Astrocyte of the hippocampus (primary cell): ENCODE measurements around the gene HECTD1.
"Not testable (repeated sequence)": the region's sequence is repeated elsewhere in the genome, so short reads cannot be mapped to it uniquely, and the experiment has no call there.

Experiments used
- DNase-seq: peaks from one replicate; pipeline ENCODE4 v3.0.0; 2011; ENCODE audit warnings: low read depth, low spot score

The HECTD1 gene

DNA sequence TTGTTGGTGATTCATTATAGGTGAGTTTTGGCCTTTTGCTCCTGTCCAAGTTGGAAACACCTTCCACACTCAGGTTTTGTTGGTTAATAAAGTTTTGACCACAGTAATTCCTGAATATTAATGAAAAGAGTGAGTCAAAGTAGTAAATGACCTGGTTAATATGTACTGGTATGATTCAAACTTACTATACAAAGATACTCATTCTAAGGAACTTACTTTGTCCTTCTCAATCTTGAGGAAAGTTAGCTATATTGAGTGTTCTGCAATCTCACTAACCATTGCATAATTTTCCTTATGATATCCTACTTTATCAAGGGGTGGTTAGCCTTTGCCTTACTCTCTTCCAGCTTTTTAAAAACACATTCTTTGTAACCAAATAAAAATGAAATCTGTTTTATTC, 20.9 kb upstream of the HECTD1 start:
- no peak for DNase-seq

DNA sequence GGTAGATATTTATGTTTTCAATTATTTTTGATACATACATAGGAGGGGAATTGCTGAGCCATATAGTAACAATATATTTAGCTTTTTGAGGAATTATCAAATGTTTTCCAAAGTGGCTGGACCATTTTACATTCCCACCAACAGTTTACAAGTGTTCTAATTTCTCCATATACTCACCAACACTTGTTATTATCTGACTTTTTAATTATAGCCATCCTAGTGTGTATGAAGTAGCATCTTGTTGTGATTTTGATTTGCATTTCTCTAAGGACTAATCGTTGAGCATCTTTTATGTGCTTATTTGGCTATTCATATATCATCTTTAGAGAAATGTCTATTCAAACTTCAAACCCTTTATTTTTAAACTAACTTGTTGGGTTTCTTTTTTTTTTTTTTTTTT, 17.2 kb upstream of the HECTD1 start:
- DNase-seq, result no peak

DNA sequence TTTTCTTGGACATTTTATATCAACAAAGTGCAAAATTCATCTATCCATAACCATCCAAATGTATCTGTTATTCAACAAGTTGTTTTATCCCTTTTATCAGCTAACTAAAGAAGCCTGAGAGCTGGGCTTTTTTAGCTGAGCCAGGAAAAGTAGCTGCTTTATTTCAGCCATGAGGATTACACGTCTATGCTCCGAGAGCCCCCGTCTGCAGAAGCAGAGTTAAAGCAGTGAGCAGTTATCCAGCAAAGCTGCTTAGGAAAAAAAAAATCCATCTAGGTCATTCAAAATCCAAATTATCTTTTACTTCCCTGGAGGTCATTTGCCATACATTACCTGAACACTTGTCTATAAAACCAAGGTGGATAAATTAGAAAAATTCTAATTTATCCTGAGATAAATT, 15.7 kb upstream of the HECTD1 start:
- no peak for DNase-seq

DNA sequence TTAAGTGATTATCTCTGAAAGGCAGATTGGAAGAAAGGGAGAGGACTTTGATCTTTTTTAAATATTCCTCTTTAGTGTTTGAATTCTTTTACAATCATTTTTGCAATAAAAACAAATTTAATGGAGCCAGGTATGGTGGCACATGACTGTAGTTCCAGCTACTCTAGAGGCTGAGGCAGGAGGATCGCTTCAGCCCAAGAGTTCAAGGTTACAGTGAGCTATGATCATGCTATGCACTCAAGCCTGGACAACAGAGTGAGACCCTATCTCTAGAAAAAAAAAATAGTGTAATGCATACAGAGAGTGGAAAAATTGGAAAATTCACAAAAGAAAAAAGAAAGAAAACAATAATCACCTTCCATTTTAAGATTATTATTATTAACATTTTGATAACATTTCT, 15.2 kb upstream of the HECTD1 start:
- DNase-seq, result no peak

DNA sequence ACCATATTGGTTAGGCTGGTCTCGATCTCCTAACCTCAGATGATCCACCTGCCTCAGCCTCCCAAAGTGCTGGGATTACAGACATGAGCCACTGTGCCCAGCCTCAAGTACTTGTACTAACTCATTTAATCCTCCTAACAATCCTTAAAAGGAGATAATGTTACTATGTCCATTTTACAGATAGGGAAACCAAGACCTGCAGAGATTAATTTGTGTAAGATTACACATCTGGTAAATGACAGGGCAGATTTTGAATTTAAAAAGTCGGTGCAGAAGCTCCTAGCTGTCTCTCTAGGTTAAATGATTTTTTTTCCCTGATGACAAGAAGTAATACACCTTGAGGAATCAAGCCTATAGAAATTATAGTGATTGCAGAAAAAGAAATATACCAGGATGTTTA, 13.7 kb upstream of the HECTD1 start:
- no peak for DNase-seq

DNA sequence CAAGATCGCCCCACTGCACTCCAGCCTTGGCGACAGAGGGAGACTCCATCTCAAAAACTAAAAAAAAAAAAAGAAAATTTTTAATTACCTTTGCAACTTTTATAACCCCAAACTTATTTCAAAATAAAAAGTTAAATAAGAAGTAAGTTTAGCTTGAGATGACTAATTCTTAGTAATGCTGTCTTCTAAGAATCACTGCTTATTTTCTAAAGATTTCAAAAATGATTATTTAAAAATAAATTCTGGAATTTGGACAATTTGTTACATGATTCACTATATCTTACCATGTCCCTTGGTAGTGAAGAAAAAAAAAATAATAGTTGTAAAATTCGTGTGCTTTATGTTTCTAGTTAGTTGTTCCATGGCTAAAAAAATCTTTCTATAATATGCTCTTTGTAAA, 11.6 kb upstream of the HECTD1 start:
- DNase-seq, result no peak

DNA sequence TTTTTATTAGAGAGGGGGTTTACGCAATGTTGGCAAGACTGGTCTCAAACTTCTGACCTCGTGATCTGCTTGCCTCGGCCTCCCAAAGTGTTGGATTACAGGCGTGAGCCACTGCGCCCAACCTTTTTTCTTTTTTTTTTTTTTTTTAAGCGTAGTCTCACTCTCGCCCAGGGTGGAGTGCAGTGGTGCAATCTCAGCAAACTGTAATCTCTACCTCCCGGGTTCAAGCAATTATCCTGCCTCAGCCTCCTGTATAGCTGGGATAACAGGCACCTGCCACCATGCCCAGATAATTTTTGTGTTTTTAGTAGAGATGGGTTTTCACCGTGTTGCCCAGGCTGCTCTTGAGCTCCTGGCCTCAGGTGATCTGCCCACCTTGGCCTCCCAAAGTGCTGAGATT, 8.8 kb upstream of the HECTD1 start:
- DNase-seq, result no peak

DNA sequence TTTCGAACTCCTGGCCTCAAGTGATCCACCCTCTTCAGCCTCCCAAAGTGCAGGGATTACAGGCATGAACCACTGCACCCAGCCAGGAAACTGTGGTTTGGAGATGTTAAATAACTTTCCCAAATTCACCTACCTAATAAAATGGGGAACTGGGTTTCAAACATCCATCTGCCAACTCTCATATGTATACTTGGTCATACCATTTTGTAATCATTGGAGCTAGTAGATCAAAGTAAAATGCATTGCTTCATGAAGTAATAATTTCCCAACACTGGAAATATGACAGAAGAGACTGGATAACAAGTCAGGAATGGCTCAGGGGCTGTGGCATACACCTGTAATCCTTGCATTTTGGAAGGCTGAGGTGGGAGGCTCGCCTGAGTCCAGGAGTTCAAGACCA, 5.3 kb upstream of the HECTD1 start:
- DNase-seq, result no peak

DNA sequence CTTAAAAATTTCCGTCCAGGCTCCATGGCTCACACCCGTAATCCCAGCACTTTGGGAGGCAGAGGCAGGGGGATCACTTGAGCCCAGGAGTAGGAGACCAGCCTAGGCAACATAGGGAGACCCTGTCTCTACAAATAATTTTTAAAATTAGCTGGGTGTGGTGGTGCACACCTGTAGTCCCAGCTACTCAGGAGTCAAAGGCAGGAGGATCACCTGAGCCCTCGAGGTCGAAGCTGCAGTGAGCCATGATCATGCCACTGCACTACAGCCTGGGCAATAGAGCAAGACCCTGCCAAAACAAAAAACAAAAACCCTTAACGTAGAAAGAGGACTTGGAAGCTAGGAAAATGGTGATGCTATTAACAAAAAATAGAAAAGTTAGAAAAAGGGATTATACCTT, 2.0 kb upstream of the HECTD1 start:
- no peak for DNase-seq

DNA sequence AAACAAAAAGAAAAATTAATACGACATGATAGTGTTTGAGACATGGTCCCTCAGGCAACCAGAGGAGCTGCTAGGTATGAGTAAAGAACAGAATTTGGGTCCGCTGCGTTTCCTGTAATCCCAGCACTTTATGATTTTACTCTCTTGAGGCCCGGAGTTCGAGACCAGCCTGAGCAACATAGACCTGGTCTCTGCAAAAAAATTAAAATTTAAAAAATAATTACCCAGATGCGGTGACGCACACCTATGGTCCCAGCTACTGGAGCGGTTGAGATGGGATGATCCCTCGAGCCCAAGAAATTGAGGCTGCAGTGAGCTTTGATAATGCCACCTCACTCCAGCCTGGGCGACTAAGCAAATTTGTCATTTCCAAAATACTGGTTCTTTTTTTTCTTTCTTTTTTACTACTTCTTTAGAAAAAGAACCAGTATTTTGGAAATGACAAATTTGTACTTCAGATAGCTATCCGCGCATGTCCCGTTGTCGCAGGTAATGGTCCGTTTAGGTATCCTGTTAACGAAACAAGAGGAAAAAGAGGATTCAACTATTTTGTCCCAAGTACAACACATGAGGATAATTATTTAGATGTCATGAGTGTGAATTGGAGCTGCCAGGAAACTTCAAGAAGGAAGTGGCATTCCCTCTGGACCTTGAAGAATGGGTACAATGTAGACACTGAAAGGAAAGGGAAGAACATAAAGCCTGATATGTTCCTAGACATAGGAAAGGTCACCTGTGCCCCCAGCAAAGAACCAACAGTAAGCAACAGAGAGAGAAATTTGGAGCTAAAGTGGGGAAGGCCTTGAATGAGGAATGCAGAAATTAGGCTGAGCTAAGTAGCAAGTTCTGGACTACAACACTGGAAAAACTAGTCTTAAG, 1.2 kb upstream of the HECTD1 start:
- no peak for DNase-seq

DNA sequence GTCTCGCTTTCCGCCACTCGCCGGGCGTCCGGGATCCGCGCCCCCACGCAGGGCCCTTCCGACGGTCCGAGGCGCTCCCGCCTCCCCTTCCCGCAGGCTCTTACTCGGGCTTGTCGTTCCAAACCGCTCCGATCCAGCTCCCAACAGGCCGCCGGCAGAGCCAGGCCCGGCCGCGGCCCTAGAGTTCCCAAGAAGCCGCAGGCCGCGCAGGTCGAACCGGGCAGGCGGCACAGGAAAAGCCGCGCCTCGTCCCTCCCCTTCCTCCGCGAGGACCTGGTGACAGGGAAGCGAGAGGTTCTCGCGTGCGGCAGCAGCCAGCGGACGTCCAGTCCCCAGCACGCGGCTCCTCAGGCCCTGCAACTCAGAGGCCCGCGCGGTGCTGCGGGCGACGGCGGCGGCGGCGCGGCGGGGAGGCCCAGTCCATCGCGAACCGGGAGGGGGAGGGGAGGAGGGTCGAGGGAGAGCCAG, 272 bp downstream of the HECTD1 start:
- no peak for DNase-seq

DNA sequence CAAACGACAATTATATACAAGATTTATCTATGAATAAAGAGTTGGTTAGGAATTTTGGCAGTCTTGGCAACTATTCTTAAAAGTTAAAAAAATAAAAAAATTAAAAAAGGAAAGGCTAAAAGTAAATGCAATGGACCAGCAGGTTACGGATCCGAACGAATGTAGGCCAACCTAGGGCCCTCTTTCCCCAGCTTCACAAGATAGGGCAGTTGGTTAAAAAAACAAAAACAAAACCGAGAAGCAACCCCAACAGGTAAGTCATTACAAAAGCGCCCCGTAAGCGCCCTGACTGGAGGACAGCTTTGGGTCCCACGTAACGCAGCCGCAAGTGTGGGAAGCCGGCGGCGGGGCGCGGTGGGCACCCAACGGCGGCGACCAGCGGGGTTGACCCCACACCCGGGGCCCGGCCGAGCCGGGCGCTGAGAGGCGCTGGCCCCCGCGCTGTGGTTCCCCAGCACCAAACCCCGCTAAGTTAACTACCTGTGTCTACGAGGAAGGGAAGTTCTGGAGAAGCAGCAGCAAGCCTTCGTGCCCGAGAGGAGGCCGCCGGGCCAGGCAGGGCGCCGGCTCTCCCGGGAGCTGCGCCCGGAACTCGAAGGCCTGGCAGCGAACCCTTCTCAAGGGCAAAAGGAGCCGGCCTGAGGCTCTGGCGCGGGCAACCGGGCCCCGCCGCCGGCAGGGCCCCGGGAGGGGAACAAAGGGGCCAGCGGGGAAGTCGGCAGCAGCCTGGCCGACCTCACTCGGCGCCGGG, 882 bp downstream of the HECTD1 start:
- peak; percentile 67 for DNase-seq

DNA sequence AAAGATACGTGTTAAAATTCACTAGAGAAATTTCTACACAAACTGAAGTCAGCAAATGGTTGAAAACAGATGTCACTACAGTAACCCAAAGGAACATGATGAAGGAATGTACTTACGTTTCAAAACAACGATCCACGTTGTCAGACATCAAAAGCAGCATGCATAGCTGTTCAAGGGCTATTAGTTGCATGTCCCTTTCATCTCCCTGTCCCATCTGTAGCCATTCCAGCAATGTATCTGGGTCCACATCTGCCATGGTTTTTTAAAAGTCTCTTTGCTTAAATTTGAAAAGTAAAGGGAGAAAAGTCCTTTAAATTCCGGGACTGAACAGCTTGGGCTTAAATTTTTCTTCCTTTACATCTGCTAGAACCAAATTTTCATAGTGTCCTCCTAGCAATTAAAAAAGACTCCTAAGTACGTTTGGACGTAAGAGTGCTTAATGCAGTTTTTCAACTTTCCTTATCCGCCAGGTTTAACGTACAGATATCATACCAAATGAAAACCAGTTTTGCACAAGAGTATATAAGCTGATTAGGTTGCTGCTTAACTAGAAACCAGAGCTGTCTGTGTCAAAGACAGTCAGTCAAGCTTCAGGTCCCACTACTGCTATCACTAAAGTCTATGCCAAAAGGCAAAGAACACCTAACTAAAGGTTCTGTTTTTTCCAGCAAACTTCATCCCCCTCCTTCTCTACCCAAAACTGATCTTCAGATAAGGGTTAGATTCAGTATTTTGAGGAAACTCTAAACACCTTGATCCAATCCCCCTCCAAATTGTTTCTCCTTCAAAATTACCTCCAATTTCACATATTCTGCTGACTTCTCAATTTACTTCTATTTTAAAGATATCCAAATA, 1.7 kb downstream of the HECTD1 start:
- DNase-seq, result peak; percentile 50

DNA sequence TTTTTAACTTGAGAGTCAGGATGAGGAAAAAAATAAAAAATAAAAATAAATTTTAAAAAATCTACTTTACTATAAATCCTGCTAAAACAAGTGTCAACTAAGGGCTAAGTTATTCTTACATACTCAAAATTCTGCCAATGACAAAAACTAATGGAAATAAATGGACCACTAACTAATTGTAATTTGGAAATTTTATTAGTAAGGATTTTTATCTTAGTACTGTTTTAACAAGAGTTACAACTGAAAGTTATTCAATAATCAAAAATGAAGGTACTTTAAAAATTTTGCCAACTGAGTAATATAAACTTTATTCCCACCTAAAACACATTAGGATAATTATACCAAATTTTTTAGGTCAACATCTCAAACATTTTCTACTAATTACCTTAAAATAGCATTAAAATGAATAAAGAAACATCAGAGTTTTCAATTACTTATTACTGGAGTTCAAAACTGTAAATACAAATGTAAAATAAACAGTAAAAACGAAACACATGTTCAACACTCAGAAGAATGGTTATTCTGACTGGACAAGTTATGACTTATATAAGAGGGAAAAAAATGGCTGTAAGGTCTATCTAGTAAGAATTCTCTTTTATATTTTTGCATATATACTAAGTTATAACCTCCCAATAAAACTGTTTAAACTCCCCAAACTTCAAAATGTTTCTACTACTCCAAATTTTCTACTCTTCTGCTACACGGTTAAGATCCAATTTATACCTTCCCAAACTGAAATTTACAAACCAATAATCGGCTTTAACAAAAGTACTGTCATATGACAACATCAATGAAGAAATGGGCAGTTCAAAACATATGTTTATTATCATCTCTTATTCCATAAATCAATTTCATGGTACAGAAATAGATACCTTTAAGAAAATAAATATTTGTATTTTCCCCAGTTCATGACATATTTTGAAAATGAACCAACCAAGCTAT, 2.7 kb downstream of the HECTD1 start:
- no peak for DNase-seq

DNA sequence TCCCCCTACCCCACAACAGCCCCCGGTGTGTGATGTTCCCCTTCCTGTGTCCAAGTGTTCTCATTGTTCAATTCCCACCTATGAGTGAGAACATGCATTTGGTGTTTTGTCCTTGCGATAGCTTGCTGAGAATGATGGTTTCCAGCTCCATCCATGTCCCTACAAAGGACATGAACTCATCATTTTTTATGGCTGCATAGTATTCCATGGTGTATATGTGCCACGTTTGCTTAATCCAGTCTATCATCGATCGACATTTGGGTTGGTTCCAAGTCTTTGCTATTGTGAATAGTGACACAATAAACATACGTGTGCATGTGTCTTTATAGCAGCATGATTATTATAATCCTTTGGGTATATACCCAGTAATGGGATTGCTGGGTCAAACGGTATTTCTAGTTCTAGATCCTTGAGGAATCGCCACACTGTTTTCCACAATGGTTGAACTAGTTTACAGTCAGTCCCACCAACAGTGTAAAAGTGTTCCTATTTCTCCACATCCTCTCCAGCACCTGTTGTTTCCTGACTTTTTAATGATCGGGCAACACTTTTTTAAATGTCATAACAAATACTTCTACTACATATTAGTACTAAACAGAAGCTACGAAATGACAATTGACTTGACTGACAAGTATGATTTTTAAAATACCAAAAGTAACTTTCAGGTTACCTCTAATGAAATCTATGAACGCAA, 3.5 kb downstream of the HECTD1 start:
- not testable (repeated sequence) for DNase-seq

DNA sequence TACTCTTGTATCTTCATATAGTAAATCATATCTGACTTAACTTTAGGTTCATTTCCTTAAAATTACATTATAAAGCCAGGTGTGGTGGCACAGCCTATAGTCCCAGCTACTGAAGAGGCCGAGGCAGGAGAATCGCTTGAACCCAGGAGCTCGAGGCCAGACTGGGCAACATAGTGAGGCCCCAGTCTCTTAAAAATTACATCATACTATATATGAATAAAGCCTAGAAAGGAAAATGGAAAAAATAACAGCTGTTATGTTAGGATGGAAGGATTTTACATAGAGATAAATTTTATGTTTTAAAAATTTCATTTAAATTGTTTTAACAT, 4.2 kb downstream of the HECTD1 start:
- DNase-seq, result no peak

DNA sequence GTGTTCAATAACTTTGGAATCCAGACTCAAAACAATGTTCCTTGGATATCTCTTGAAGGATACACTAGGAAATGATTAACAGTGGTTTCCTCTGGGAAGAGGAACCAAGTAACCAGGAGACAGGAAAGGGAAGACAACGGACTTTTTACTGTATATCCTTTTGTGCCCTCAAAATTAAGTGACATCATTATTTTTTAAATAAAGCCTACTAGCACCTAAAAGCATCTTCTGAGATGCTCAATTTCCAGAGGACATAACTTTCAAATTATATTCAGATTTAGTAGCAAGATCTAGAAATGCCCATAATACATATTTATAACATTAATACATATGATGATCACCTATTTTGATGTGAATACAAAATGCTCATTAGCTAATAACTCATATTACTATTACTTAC, 6.5 kb downstream of the HECTD1 start:
- no peak for DNase-seq

DNA sequence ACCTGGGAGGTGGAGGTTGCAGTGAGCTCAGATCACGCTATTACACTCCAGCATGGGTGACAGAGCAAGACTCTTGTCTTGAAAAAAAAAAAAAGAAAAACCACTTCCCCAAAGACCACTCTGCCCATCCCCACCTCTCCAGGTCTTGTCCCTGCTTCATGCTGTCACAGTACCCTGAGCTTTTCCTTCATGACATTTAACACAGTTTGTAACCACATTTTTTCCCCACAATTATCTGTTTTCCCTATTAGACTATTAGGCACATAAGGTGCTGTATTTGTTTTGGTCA, 6.9 kb downstream of the HECTD1 start:
- no peak for DNase-seq

DNA sequence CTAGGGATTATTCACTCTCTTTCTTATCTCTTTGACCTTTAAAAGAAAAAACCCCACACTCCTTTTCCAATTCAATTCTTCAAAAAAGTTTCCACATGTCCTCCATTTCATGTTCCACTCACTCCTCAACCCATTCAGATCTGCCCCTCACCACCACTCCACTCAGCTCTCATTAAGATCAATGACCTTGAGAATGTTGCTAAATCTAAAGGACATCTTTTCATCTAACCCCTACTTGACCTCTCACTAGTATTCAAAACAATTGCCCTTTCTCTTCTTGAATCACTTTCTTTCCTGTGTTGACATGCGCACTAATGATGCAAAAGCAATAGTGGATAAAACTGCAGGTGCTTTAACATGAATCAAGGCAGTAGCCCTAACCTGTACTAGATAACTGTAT, 9.9 kb downstream of the HECTD1 start:
- no peak for DNase-seq

DNA sequence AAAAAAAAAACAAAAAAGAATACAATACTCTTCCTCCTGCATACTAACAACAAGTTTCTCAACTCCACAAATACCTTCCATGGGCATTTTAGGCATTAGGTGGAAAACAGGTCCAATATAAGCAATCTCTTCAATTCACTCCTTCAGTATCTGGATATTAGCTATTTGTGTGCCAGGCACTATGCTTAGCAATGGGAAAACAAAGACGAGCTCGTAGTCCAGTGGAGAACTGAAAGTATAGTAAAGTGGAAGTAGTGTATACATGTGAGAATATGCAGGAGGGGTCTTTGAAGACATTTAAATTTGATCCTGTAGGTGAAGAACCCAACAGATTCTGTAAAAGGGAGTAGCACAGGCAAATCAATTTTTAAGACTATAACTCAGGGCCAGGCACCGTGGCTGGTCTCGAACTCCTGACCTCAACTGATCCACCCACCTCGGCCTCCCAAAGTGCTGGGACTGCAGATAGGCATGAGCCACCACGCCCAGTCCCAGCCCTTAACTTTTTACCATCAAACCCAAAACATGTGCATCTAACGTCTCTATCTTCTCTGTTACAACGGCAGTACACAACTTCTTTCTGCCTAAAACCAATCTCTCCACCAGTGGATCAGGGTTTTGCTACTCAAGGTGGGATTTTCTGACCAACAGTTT, 10.6 kb downstream of the HECTD1 start:
- no peak for DNase-seq
